Panc1 (cell line): ENCODE data around the gene PCDH15.

Experiments used
- CTCF ChIP-seq: fragments of 450-650 bp; IDR thresholded peaks from 2 replicates; pipeline ENCODE4 v1.5.1; 2017; ENCODE audit warnings: mild to moderate bottlenecking
- POLR2AphosphoS5 ChIP-seq: IDR thresholded peaks from 2 replicates; pipeline ENCODE4 v1.6.1; 2012; ENCODE audit warnings: mild to moderate bottlenecking, low read depth, low read length, moderate library complexity
- SIN3A ChIP-seq: IDR thresholded peaks from 2 replicates; pipeline ENCODE4 v1.6.1; 2012; ENCODE audit warnings: low read depth, mild to moderate bottlenecking, low read length, moderate library complexity, borderline replicate concordance; ENCODE audit not compliant: insufficient read depth
- TCF7L2 ChIP-seq: IDR thresholded peaks from 2 replicates; pipeline ENCODE4 v1.6.1; 2011; ENCODE audit warnings: mild to moderate bottlenecking, low read depth, low read length, inconsistent platforms
- TF ChIP-seq, protein P1 (sequence below), 2 experiments: IDR thresholded peaks; 2 replicates each; pipeline ENCODE4 v1.6.1; 2011 to 2012; ENCODE audit warnings: low read depth in 2 of 2, control low read depth in 1 of 2, low read length in 1 of 2, mild to moderate bottlenecking in 1 of 2, moderate library complexity in 1 of 2; ENCODE audit not compliant: insufficient read depth in 1 of 2

DNA sequence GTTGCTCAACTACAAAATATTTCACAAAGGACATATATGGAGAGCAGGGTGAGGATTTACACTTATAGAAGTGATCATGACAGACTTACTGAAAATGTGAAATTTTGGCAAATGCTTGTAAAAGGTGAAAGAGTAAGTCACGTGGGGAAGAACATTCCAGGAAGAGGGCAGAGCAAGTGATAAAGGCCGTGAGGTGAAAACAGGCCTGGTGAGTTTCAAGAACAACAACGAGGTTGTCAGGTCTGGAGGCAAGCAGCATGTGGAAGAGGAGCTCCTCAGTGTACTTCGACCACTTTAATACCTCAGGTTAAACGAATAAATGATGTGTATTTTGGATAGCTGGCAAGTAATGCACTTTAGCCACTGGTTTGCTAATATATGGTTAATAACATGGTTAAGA, 706.7 kb downstream of the PCDH15 start:
- TF ChIP-seq, protein P1, sequence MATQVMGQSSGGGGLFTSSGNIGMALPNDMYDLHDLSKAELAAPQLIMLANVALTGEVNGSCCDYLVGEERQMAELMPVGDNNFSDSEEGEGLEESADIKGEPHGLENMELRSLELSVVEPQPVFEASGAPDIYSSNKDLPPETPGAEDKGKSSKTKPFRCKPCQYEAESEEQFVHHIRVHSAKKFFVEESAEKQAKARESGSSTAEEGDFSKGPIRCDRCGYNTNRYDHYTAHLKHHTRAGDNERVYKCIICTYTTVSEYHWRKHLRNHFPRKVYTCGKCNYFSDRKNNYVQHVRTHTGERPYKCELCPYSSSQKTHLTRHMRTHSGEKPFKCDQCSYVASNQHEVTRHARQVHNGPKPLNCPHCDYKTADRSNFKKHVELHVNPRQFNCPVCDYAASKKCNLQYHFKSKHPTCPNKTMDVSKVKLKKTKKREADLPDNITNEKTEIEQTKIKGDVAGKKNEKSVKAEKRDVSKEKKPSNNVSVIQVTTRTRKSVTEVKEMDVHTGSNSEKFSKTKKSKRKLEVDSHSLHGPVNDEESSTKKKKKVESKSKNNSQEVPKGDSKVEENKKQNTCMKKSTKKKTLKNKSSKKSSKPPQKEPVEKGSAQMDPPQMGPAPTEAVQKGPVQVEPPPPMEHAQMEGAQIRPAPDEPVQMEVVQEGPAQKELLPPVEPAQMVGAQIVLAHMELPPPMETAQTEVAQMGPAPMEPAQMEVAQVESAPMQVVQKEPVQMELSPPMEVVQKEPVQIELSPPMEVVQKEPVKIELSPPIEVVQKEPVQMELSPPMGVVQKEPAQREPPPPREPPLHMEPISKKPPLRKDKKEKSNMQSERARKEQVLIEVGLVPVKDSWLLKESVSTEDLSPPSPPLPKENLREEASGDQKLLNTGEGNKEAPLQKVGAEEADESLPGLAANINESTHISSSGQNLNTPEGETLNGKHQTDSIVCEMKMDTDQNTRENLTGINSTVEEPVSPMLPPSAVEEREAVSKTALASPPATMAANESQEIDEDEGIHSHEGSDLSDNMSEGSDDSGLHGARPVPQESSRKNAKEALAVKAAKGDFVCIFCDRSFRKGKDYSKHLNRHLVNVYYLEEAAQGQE (IDR thresholded peaks at IDR 0.05; ENCODE audit: insufficient read depth in 1 of 2, low read depth in 2 of 2, low read length in 1 of 2), result no peak
- TF ChIP-seq CTCF, result no peak
- TF ChIP-seq SIN3A, result no peak
- no peak for TF ChIP-seq POLR2AphosphoS5
- no peak for TF ChIP-seq TCF7L2
